Adrenal gland (tissue), 12 donors: ENCODE measurements around the gene GRIA3. TPM values are rescaled to one million over a fixed set of nuclear protein-coding genes. Genes with fewer than 3 reads are reported as not detected.
"Not testable (repeated sequence)": the region's sequence is repeated elsewhere in the genome, so short reads cannot be mapped to it uniquely, and the experiment has no call there.

ENCODE experiments used
- DNase-seq, 7 donors: peaks; one replicate each; pipeline ENCODE4 v3.0.0-alpha.2; 2019 to 2020
- H3K27ac ChIP-seq, 5 donors: fragments of 200-600 bp; sonication (generic) in 4 of 5; 1 replicate in 3 of 5; 2 replicates in 2 of 5; pipeline versions ENCODE4 v1.5.1 to v1.8.0; 2016 to 2020; ENCODE audit warnings: mild to moderate bottlenecking in 1 of 5
- H3K27me3 ChIP-seq: fragments of 200-600 bp; 2 replicates; pipeline ENCODE4 v1.8.0; 2021
- H3K36me3 ChIP-seq, 2 donors: fragments of 200-600 bp; replicated peaks in 1 of 2; 1 replicate in 1 of 2; 2 replicates in 1 of 2; pipeline versions ENCODE4 v1.5.1 to v1.8.0; 2018 to 2022
- H3K4me1 ChIP-seq, 2 donors: fragments of 200-600 bp; replicated peaks in 1 of 2; 1 replicate in 1 of 2; 2 replicates in 1 of 2; pipeline versions ENCODE4 v1.5.1 to v1.8.0; 2018 to 2021
- H3K4me3 ChIP-seq, 4 donors: fragments of 200-600 bp; sonication (generic) in 3 of 4; one replicate each; pipeline ENCODE4 v1.5.1; 2016 to 2018
- H3K9me3 ChIP-seq, 3 donors: fragments of 200-600 bp; sonication (generic) in 1 of 3; replicated peaks in 1 of 3; 1 replicate in 2 of 3; 2 replicates in 1 of 3; pipeline versions ENCODE4 v1.5.1 to v1.8.0; 2016 to 2021
- CTCF ChIP-seq, 6 experiments: fragments of 450-650 bp in 4 of 6; fragments of 200-600 bp in 2 of 6; sonication (generic) in 1 of 6; IDR thresholded peaks; 1 replicate in 5 of 6; 2 replicates in 1 of 6; pipeline versions ENCODE4 v1.5.1 to v1.8.0; 2016 to 2021; ENCODE audit warnings: antibody characterized with exemption in 6 of 6, mild to moderate bottlenecking in 2 of 6, moderate library complexity in 1 of 6
- POLR2A ChIP-seq, 2 donors: fragments of 450-650 bp; IDR thresholded peaks; one replicate each; pipeline ENCODE4 v1.6.1; 2017; ENCODE audit warnings: antibody characterized with exemption in 2 of 2, mild to moderate bottlenecking in 2 of 2, moderate library complexity in 1 of 2
- WGBS, 4 donors: extraction: QIAGEN DNeasy Blood & Tissue Kit in 2 of 4; methylation state at CpG; one replicate each; pipeline versions ENCODE4 v1.1.5 to v1.1.7; 2013 to 2017; 5-methylcytosine and 5-hydroxymethylcytosine counted together
- intact Hi-C, 2 donors: fragments of 100-400 bp; cut with DNase I; formaldehyde crosslinking; loops; one replicate each; pipeline versions ENCODE4 v1.14.1 to v1.15.0; 2022 to 2023
- polyA plus RNA-seq, 3 donors: library from polyadenylated mRNA; stranded (reverse); fragments of 200-250 nt in 2 of 3; fragments of 350-450 nt in 1 of 3; fragmentation: Illumina TruSeq in 1 of 3; extraction: RNeasy Lipid Tissue Mini Kit (QIAGEN cat#74804) in 1 of 3; gene quantifications; one replicate each; pipeline ENCODE4 v1.2.3, GENCODE V29; 2013 to 2014
- total RNA-seq, 9 donors: library from RNA; depleted of rRNA in 4 of 9; stranded (reverse); fragments of >200 nt in 4 of 9; fragments of 120-200 nt in 1 of 9; fragmentation: NEBNext Ultra II Directional in 1 of 9; extraction: Animal tissue kit (Norgen Biotek cat#: 25700) in 1 of 9; gene quantifications; one replicate each; pipeline versions ENCODE4 v1.1.0 to v1.2.4, GENCODE V29; 2013 to 2023
- donor health status: healthy with polysubstance abuse.
- donor health status: Bipolar disorder and iron deficiency.
- donor health status: DM: yes; HTN: yes; CAD: no.
- donor health status: DM: no; HTN: no; CAD: no.
- donor health status: DM: no; HTN: no; CAD: no.
- donor health status: DM: yes; HTN: yes; CAD: no.

The GRIA3 gene
- total and polyA plus RNA-seq, 12 donors = 9.1 to 51.9 (median 21.1) TPM

GRCh38 chrX:123525123-123525725 lies 341.1 kb downstream of the GRIA3 start:
- Histone ChIP-seq H3K4me3 (no peak overlapping the region), H3K4me1 (no peaks in the 10 kb centered on the region), H3K27me3 (no peaks in the 10 kb centered on the region), H3K36me3 (no peaks in the 10 kb centered on the region), H3K9me3 (no peaks in the 10 kb centered on the region), H3K27ac (no peak overlapping the region)
- 70 to 84% (median 74%) methylated on average over 2 of the region's 2 CpGs for WGBS, 4 donors
- TF ChIP-seq POLR2A (IDR thresholded peaks at IDR 0.05) = no peak
- TF ChIP-seq CTCF (IDR thresholded peaks at IDR 0.05) = no peak
- no peak for DNase-seq
- intact Hi-C loops = no loop called here

- H3K4me1 ChIP-seq, H3K27me3 ChIP-seq, H3K27ac ChIP-seq, intact Hi-C loops, H3K36me3 ChIP-seq, H3K9me3 ChIP-seq, H3K4me3 ChIP-seq, DNase-seq: not testable (repeated sequence)
- WGBS, 4 donors = 77 to 91% (median 83%) methylated on average over 1 of the region's 1 CpG
Measured at GRCh38 chrX:123530726-123531125, 346.6 kb downstream of the GRIA3 start.
